Loucy (cell line): ENCODE measurements around the gene ISL1.

Experiments used
- H2AFZ ChIP-seq: fragments of 200-600 bp; sonication (generic); 2 replicates; pipeline ENCODE4 v1.6.0; 2016; ENCODE audit warnings: antibody characterized with exemption, mild to moderate bottlenecking, low read length, moderate library complexity
- H3F3A ChIP-seq: fragments of 200-600 bp; 2 replicates; pipeline ENCODE4 v1.6.0; 2016; ENCODE audit warnings: antibody characterized with exemption, low read depth, mild to moderate bottlenecking
- H3K27me3 ChIP-seq: fragments of 200-600 bp; sonication (generic); 2 replicates; pipeline ENCODE4 v1.6.1; 2014; ENCODE audit warnings: low read length, mild to moderate bottlenecking; ENCODE audit not compliant: insufficient read depth, poor library complexity, severe bottlenecking
- H3K36me3 ChIP-seq: fragments of 200-600 bp; sonication (generic); 2 replicates; pipeline ENCODE4 v1.6.1; 2016; ENCODE audit warnings: low read length; ENCODE audit not compliant: insufficient read depth
- H3K4me1 ChIP-seq: fragments of 200-600 bp; sonication (generic); 2 replicates; pipeline ENCODE4 v1.5.1; 2014; ENCODE audit warnings: low read length, mild to moderate bottlenecking; ENCODE audit not compliant: insufficient read depth, poor library complexity, severe bottlenecking
- H3K4me2 ChIP-seq: fragments of 200-600 bp; sonication (generic); 2 replicates; pipeline ENCODE4 v1.6.0; 2014; ENCODE audit warnings: antibody characterized with exemption, low read length, low read depth, mild to moderate bottlenecking; ENCODE audit not compliant: poor library complexity, severe bottlenecking
- H3K4me3 ChIP-seq: fragments of 200-600 bp; sonication (generic); 2 replicates; pipeline ENCODE4 v1.5.1; 2014; ENCODE audit warnings: low read length, mild to moderate bottlenecking, mixed read lengths; ENCODE audit not compliant: poor library complexity, severe bottlenecking
- H3K79me2 ChIP-seq: fragments of 200-600 bp; sonication (generic); 2 replicates; pipeline ENCODE4 v1.6.1; 2014; ENCODE audit warnings: low read length; ENCODE audit not compliant: insufficient read depth
- H3K9ac ChIP-seq: fragments of 200-600 bp; sonication (generic); 2 replicates; pipeline ENCODE4 v1.6.0; 2014; ENCODE audit warnings: mild to moderate bottlenecking, low read depth, low read length, moderate library complexity; ENCODE audit not compliant: poor library complexity, severe bottlenecking
- H3K9me2 ChIP-seq: fragments of 200-600 bp; sonication (generic); replicated peaks from 2 replicates; pipeline ENCODE4 v1.6.1; 2016; ENCODE audit warnings: low read depth, low read length, mixed read lengths
- H3K9me3 ChIP-seq: fragments of 200-600 bp; sonication (generic); 2 replicates; pipeline ENCODE4 v1.6.1; 2014; ENCODE audit warnings: mild to moderate bottlenecking, antibody characterized with exemption, low read length, low read depth; ENCODE audit not compliant: insufficient read depth
- H4K20me1 ChIP-seq: fragments of 200-600 bp; sonication (generic); 2 replicates; pipeline ENCODE4 v1.6.0; 2014; ENCODE audit warnings: antibody characterized with exemption, low read length, mild to moderate bottlenecking; ENCODE audit not compliant: insufficient read depth, poor library complexity, severe bottlenecking
- EZH2phosphoT487 ChIP-seq: fragments of 200-600 bp; IDR thresholded peaks from 2 replicates; pipeline ENCODE4 v1.6.1; 2018; ENCODE audit warnings: antibody characterized with exemption, mild to moderate bottlenecking, moderate library complexity, borderline replicate concordance
- TF ChIP-seq, protein P1 (sequence below): fragments of 200-600 bp; sonication (generic); conservative IDR thresholded peaks from 2 replicates; pipeline ENCODE4 v1.5.1; 2014; ENCODE audit warnings: mild to moderate bottlenecking, antibody characterized with exemption, low read length

Gene ISL1

GRCh38 chr5:51386916-51387883 is 4.0 kb downstream of the ISL1 start:
- no peaks in the 10 kb centered on the region for H3K27me3 ChIP-seq
- H3K79me2 ChIP-seq = no peaks in the 10 kb centered on the region
- H3K4me2 ChIP-seq = no peak overlapping the region
- no peaks in the 10 kb centered on the region for H3K4me1 ChIP-seq
- H3K9me3 ChIP-seq = no peaks in the 10 kb centered on the region
- H3K9me2 ChIP-seq = no peaks in the 10 kb centered on the region
- no peak overlapping the region for H3K4me3 ChIP-seq
- no peaks in the 10 kb centered on the region for H4K20me1 ChIP-seq
- no peak overlapping the region for H2AFZ ChIP-seq
- no peaks in the 10 kb centered on the region for H3F3A ChIP-seq
- H3K36me3 ChIP-seq = no peaks in the 10 kb centered on the region
- H3K9ac ChIP-seq = no peak overlapping the region
- TF ChIP-seq, protein P1, sequence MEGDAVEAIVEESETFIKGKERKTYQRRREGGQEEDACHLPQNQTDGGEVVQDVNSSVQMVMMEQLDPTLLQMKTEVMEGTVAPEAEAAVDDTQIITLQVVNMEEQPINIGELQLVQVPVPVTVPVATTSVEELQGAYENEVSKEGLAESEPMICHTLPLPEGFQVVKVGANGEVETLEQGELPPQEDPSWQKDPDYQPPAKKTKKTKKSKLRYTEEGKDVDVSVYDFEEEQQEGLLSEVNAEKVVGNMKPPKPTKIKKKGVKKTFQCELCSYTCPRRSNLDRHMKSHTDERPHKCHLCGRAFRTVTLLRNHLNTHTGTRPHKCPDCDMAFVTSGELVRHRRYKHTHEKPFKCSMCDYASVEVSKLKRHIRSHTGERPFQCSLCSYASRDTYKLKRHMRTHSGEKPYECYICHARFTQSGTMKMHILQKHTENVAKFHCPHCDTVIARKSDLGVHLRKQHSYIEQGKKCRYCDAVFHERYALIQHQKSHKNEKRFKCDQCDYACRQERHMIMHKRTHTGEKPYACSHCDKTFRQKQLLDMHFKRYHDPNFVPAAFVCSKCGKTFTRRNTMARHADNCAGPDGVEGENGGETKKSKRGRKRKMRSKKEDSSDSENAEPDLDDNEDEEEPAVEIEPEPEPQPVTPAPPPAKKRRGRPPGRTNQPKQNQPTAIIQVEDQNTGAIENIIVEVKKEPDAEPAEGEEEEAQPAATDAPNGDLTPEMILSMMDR = no peak

- H3K9me3 ChIP-seq = no peaks in the 10 kb centered on the region
- H3K4me3 ChIP-seq = no peak overlapping the region
- H3F3A ChIP-seq = no peaks in the 10 kb centered on the region
- no peaks in the 10 kb centered on the region for H4K20me1 ChIP-seq
- TF ChIP-seq EZH2phosphoT487 = no peak
- TF ChIP-seq, protein P1 = no peak
- no peaks in the 10 kb centered on the region for H3K36me3 ChIP-seq
- H3K9me2 ChIP-seq = no peaks in the 10 kb centered on the region
- no peak overlapping the region for H3K4me2 ChIP-seq
- H3K4me1 ChIP-seq = no peaks in the 10 kb centered on the region
- no peaks in the 10 kb centered on the region for H3K79me2 ChIP-seq
- H3K27me3 ChIP-seq = no peaks in the 10 kb centered on the region
- no peak overlapping the region for H3K9ac ChIP-seq
- H2AFZ ChIP-seq = no peak overlapping the region
Observed at GRCh38 chr5:51387884-51388275, 4.6 kb downstream of the ISL1 start.

- Histone ChIP-seq H3K4me3 (no peak overlapping the region), H3K4me1 (no peaks in the 10 kb centered on the region), H3K9me2 (no peaks in the 10 kb centered on the region), H3F3A (no peaks in the 10 kb centered on the region), H4K20me1 (no peaks in the 10 kb centered on the region), H2AFZ (no peak overlapping the region), H3K9ac (no peak overlapping the region), H3K4me2 (no peak overlapping the region), H3K9me3 (no peaks in the 10 kb centered on the region), H3K27me3 (no peaks in the 10 kb centered on the region), H3K79me2 (no peaks in the 10 kb centered on the region), H3K36me3 (no peaks in the 10 kb centered on the region)
- no peak for TF ChIP-seq EZH2phosphoT487
- TF ChIP-seq, protein P1 = no peak
Observed at GRCh38 chr5:51388488-51389287, 5.4 kb downstream of the ISL1 start.
